ENCODE data around the gene LSM14B. TPM values are rescaled to one million over a fixed set of nuclear protein-coding genes. Genes with fewer than 3 reads are reported as not detected.
"Not testable (repeated sequence)": the region's sequence is repeated elsewhere in the genome, so short reads cannot be mapped to it uniquely, and the experiment has no call there.

LSM14B gene
- total RNA-seq, 1 experiment from 2014 or later = 61.1 TPM

DNA sequence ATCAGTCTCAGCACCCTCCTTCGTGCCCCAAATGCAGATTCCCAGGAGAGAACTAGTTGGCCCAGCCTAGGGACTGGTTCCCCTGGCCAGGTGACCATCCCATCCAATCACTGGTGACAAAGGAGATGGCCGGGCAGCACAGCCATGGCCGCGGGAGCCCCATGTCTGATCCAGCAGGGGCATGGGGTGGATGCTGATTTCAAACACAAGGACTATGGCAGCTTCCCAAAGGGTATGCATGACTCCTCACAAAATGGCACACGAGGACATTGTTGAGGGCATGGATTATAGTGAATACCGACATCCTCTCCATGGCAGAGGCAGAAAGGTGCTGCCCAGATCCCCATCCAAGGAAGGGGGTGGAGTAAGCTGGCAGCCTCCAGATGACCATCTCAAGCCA, 9.9 kb upstream of the LSM14B start:
- no peak for DNase-seq (ENCODE audit: low read depth)

DNA sequence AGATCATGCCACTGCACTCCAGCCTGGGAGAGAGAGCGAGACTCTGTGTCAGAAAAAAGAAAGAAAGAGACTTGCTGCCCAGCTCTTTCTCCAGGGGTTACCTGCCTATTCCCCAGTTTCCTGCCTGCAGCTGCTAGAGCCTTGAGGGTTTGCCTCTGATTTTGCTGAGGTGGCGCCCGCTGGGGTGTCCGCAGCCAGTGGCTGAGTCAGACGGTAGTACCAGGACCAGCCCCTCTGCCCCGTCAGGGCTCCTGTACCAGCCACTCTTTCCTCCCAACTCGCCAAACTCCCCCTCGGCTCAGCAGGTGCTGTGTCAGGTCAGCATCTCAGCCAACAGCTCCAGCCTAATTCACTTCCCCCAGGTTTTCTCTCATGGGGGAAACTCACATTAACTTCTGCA, 7.4 kb upstream of the LSM14B start:
- no peak for DNase-seq (ENCODE audit: low read depth)

DNA sequence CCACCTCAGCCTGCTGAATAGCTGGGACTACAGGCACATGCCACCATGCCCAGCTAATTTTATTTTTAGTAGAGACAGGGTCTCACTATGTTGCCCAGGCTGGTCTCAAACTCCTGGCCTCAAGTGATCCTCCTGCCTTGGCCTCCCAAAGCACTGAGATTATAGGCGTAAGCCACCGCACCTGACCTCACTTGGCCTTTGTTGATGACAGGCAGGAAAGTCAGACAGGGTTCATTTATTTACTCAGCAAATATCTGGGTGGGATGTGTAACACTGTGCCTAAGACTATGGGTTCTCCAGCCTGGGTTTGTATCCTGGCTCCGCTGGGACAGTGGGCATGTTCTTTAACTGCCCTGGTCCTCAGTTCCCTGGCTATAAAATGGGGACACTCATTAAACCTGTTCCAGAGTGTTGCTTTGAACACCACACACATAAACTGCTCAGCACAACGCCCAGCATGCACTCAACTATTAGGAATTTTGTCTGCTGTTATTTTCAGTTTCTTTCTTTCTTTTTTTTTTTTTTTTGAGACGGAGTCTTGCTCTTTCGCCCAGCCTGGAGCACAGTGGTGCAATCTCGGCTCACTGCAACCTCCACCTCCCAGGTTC, 6.4 kb upstream of the LSM14B start:
- DNase-seq (ENCODE audit: low read depth) = not testable (repeated sequence)

DNA sequence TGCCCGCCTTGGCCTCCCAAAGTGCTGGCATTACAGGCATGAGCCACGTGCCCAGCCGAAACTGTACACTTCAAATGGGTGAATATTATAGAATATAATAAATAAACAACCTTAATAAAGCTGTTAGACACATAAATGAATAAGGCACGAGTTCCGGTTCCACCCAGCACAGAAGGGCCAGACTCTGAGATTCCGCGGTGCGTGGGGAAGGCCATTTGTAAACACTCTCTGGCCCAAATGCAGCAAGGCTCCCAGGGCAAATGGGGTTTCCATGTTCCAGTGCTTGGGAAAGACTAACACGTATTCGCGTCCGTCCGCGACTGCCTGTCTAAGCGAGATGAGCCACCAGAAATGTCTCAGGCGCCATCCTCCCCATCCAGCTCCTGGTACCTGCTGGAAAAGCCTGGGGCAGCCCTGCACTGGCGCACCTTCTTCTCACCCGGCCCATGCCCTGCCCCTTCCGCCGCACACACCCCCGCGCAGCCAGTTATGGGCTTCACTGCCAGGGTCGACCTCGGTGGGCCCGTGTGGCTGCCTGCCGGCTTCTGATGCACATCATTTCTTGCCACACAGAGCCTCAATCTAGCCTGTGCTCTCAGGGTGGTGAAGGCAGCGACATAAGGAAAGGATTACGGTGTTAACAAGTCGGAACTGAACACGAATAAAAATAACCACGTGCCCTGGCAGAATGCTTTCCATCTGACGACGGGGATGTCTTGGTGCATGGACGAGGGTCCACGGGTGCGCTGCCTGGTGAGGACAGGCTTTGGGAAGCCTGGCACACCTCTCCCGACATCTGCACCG, 5.5 kb upstream of the LSM14B start:
- no peak for DNase-seq (ENCODE audit: low read depth)

DNA sequence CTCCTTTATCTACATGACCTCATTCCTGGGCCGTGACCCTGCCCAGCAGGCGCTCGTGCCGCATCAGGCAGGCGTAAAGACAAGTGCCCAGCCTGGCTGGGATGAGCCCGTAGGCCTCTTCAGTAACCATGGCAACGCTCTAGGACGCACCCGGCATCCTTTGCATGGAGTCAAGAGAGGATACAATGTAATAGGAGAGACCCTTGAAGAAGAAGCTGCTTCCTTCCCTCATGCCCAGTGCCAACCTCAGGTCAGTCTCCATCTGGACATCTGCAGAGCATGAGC, 5.0 kb upstream of the LSM14B start:
- DNase-seq (ENCODE audit: low read depth) = no peak

DNA sequence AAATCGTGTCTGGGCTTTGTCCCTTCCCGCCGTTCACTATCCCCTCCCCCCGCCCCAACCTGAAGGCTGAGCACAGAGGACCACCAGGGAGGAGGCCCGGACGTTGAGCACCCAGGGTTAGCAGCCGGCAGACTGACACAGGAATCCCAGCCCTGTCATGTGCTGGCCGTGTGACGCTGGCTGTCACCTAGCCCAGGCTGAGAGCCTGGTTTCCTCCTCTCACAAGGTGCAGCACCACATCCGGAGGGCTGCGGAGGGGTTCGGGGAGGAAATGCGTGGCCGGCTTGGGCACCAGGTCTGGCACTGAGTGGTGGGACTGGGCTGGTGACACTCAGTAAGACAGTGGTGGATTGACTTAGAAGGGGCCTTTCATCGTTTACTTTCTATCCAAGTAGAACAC, 4.6 kb upstream of the LSM14B start:
- no peak for DNase-seq (ENCODE audit: low read depth)

DNA sequence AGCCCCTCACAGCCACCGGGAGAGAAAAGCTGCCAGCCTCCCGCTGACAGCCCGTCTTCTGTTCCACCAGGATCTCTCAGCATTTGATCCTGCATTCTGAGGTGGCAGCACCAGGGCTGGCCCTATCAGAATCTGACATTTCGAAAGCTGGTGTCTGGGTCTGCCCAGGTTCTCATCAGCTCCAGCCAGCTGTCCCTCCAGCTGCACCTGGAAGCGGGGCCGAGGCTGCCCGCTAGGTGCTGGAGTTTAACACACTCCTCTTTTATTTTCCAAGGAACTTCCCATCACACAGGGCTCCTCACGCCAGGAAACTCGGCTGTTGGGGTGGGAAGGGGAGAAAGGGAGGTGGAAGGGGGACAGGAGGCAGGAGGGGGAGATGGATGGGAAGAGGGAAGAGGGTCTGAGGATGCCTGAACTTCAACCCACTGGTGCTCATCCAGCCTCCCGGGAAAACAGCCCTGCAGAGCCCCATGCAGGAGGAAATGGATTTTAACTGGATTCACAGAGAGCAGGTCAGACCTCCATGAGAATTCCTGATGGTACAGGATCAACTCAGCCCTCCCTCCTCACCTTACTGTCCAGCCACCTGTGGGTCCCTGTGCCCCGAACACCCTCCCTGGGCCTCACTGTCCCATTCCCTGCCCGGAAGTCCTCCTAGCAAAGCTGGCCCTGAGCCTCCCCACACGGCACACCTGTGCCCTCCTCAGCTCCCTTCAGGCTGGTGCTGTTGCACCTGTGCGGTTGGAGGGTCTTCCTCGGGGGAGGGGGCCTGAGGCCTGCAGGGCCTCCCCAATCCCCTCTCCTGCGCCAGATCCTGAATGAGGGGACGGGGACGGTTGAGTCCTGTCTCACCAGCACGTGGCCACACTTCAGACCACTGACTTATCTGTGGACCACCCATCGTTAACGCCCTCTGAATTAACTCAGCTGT, 3.9 kb upstream of the LSM14B start:
- no peak for DNase-seq (ENCODE audit: low read depth)

DNA sequence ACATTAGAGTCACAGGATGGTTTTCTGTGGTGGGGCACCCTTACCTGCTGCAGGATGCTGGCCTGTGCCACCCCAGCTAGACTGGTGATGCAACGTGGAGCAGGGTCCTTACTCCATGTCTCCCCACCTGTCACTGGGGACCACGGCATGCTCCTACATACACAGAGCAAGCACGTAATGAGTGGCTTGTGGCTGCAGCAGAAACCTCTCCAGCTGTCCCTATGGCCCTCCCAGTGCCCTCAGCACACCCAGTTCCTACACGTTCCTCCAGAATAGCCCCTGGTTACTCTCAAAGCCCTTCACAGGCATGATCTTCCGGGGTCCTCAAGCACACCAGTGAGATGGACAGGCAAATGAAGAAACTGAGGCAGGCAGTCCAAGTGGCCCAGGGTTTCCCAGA, 3.2 kb upstream of the LSM14B start:
- DNase-seq (ENCODE audit: low read depth) = no peak

DNA sequence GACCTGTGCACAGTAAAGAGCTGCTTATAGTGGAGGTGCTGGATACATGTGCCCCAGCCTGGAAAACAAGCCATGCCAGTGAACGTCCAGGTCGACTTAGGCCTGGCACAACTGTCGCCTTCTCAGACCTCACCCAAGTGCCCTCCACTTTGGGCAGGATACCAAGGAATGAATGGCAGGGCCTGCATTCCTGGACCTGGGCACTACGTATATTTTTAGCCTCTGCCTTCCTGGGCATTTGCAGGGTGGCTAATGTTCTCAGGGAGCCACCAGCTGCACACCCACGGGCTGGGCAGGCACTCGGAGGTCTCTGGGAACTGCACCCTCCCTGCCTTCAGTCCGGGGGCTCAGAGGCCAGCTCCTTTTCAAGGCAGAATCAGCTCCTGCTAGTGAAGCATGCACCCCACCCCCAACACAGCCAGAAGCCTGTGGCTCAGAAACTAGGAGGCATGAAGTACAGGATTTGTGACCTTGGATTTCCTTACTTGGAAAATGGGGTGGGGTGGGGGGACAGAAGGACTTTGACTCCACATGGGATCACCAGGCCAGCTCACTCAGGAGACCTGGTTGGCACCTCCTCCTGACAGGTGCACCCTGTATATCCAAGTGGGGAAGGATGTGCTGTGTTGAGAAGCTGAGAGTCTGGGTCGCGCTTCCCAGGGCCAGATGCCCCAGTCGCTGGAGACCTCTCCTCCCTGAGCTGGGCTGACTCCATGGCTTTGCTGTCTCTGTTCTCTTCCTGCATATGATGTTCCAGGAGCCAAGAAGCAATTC, 2.5 kb upstream of the LSM14B start:
- no peak for DNase-seq (ENCODE audit: low read depth)

DNA sequence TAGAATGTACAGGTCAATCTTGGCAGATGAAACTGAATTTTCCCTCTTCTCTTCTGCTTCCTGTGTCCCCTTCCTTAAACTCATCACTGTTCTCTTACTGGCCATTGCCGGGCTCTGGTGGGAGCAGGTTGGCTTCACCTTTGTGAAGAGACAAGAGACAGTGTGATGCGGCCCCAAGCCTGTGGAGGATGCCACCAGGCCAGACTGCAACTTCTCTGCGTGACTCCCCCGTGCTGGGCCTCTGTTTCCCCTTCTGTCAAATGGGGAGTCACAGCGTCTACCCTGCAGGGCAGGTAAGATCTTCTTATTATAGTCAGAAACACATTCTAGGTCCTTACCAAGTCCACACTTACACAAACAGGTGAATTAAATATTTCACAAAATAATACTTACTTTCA, 1.9 kb upstream of the LSM14B start:
- DNase-seq (ENCODE audit: low read depth) = no peak

DNA sequence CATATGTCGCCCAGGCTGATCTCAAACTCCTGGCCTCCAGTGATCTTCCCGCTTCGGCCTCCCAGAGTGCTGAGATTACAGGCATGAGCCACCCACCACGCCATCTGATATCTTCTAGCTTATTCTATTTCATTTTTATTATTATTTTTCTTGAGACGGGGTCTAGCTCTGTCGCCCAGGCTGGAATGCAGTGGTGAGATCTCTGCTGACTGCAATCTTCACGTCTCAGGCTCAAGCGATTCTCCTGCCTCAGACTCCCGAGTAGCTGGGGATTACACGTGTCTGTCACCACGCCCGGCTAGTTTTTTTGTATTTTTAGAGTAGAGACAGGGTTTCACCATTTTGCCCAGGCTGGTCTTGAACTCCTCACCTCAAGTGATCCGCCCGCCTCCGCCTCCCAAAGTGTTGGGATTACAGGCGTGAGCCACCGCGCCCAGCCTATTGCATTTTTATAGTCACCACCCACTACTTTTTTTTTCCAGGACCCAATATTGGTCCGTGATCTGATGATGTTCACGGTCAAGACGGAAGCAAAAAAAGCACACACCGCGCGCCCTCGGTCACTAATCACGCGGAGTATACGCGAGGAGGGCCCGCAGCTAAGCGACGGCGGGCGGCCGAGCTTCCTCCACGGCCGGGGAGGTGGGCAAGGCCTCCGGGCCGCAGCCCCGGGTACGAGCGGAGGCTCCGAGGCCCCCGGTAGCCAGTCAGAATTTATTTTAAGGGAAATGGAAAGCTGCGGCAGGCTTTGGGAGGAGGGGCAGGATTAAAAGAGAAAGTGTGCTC, 1.1 kb upstream of the LSM14B start:
- DNase-seq (ENCODE audit: low read depth) = no peak

DNA sequence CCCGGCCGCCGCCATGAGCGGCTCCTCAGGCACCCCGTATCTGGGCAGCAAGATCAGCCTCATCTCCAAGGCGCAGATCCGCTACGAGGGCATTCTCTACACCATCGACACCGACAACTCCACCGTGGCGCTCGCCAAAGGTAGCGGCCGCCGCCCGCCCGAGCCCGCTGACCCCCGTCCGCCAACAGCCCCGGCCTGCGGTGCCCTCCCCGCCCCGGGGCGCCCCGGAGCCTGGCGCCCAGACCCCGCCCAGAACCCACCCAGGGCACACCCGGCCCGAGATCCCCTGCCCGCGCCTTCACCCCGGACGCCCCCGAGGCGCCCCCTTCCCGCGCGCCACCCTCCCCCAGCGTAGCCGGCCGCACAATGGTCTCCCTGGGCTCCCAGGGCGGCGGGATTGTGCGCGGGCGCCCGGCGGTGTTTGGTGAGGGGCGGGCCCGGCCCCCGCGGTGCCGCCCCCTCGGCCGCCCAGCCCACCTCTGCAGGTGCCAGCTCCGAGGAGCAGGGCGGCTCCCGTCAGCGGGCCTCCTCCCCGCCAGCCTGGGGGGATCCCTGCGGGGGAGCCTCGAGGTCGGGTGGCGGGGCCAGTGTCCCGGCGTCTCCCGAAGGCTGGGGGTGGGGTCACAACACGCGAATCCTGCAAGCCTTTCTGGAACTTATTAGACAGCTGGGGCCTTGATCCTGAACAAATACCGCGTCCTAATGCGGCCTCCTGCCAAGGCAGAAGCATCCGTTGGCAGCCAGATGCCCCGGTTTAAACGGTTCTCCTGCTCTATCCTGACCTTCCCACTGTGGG, 577 bp downstream of the LSM14B start:
- DNase-seq (ENCODE audit: low read depth) = peak; percentile 42

DNA sequence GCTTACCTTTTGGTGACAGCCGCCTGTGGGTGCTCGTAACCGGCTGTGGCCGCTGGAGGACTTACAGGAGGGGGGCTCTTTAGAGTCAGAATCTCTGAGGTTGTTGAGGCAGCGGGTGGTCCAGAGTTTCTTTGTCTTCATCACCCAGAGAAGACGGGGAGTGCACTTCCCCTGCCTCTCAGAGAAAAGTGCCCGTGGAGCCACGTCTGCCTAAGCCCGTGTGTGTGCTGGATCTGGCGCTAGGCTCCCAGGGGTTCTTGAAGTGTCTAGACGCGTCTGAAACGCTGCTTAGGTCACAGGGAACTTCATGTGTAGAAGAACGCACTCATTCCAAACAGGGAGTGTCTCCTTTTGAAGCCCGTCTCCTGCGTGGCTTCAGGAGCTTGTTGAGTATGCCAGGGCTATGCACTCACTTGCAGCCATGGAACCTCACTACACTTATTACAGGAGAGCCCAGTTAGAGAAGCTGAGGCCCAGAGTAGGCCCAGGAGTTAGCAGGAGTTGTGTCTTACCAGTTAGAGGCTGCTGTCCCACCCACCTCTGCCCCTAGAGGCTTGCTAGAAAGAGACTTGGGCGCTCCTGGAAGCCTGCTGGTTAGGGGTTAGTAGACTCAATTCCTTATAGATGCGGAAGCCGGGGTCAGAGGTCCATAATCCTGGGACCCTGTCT, 1.3 kb downstream of the LSM14B start:
- DNase-seq (ENCODE audit: low read depth) = no peak

DNA sequence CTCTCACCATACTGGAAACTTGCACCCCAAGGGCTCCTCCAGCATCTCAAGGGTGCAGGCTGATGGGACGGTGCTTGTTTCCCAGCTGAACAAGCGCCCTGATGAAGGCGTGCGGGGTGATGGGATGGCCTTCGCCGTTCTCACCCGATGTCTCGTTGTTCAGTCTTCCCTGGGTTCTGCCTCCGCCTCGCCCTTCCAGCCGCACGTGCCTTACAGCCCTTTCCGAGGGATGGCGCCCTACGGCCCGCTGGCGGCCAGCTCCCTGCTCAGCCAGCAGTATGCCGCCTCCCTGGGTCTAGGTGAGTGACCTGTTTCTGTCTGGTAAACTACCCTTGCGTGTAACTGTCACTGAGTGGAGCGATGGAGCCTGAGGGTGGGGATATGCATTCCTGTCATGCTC, 3.9 kb downstream of the LSM14B start:
- DNase-seq (ENCODE audit: low read depth) = no peak

DNA sequence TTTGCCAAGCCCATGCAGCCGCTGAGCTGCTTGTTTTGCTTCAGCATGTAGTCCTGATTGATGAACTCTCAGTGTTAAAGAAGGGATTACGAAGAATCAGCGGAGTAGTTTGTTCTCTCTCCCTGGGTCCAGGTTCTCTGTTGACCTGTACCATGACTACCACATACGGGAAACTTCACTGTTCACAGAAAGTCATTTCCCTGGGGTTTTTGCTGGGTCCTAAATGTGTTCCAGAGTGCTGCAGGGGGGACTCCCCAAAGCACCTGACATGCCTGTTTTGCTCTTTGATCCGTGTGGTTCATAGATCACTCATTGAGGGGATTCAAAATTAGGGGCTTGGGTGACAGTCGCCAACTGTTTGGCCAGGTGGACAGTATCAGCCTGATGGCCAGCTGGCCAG, 5.5 kb downstream of the LSM14B start:
- DNase-seq (ENCODE audit: low read depth) = no peak

DNA sequence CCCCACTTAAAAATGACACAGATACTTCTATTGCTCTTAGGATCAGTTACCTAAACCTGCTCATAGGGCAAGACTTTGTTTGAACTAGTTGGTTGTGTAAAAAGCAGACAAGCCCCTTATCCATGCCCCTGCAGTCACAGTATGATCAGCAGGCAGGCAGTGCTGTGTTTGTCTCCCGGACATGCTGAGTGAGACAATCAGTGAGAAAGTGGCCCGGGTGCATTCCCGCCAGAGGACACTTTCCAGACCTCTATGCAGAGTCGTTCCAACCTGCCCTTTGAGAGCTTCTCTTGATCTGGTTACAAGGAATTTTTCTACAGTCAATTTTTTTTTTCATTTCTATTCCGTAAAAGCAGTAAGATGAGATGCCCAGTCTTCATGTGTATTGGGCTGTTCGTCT, 6.2 kb downstream of the LSM14B start:
- no peak for DNase-seq (ENCODE audit: low read depth)

DNA sequence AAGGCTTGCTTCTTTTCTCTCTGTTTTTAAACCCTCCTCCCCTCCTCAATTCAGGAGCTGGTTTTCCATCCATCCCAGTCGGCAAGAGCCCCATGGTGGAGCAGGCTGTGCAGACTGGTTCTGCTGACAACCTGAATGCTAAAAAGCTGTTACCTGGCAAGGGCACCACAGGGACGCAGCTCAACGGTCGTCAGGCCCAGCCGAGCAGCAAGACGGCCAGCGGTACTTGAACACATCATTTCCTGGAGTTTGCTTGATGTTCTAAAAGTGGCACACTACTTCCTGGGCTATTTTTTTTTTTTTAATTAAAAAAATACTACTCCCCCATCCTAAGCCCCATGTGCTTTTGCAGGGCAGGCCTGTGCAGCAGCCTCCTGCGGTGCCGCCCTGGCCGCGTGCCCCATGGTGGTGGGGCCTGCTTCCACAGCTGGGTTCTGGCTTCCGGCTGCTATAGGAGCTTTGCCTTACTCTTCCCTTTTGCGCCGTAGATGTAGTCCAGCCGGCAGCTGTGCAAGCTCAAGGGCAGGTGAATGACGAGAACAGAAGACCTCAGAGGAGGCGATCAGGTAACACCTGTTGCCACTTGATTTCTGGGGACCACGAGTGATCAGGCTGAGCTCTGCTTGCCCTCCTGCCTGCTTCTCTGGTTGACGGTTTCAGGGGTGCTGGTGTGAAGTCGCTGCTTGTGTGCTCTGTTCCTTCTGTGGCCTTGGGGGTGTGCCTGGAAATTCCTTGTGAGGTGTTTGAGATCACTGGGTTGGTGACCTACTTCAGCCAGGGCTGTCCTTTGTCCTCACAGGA, 7.7 kb downstream of the LSM14B start:
- DNase-seq (ENCODE audit: low read depth) = no peak

DNA sequence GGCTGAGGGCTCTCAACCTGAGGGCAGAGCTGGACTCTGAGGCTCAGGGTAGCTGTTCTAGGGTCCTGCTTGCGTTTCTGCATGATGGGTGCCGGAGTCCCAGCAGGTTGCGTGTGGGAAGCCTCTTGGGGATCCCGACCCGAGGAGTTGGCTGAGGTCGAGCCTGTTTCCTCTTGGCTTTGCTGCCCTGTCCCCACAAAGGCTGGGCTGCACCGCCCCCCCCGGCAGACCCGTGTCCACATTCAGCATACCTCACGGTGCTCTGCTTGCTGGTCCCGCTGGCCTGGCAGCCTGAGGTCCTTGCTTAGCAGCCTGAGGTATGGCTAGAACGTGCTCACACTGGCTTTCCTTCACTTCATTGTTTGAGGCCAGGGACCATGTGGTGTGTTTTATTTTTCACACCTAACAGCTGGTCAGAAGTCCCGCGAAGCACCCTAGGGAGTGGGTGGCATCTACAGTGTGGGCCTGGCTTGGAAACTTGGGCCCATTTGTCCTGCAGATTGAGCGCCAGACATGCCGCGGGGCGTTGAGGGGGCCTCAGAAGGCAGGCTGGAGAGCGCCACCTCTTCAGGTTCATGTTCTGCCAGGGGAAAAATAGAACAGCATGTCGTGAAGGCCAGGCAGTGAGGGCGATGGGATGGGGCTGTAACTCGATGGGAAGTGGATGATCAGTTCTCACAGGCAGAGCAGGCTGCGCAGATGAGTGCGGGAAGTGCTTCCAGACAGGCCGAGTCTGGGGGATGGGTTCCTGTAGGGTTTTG, 9.5 kb downstream of the LSM14B start:
- no peak for DNase-seq (ENCODE audit: low read depth)
